ENCODE results near the gene NRXN2.

Gene NRXN2

DNA sequence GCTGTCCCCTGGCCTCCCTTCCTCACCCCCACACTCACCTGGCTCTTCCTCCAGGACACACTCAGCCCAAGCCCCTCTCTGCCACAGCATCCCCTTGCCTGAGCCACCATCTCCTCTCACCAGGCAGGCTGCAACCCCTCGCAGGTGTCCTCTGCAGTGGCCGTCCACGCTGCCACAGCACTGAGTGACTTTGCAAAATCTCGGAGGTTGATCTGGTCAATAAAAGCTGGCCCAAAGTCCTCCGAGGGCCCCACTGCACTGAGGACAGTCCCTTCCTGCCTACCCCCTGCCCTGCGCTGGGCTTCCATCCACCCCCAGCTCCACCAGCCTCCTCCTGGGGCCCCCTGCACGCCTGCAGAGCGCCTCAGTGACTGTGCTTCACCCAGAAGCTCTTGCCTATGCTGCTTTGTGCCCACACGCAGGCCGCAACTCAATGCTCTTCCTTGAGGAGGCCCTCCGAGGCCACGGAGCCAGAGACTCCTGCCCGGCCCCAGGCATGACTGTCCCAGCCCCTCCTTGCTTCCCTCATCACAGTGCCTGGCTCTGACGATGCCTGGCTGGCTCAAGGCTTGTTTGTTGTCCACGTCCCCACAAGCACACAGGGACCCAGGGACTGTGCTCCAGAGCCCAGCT, 162.7 kb downstream of the NRXN2 start:
- no peak for DNase-seq

DNA sequence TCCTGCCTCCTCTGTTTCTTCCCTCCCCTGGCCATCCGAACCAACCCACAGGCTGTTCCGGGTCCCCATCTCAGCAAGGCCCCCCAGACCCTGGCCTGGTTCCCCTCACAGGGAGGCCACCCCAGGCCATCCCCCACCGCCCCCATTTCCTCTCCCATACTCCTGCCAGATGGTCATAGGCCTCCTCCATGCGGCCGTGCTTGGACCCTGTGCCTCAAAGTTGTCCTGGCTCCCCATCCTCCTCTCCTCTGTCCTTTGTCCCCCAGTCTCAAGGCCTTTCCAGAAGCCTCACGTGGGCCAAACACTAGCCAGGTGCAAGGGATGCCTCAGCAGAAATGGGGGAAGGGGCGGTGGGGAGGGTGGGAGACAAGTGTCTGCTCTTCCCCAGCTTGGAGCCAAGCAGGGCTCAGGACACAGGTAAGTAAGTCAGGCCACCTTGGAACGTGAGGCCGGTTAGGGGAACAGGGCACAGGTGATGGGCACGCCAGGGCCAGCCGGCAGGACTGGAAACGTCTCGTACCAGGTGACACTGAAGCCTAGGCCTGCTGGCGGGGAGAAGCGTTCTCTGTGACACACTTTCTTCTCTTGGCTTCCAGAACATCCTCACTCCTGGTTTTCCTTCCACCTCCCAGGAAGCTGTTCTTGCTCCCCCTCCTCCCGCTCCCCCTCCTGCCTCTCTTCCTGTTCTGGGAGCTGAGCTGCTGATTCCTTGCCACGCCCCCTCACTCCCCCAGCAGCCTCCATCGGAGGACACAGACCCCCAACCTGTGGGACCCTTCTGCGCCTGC, 163.5 kb downstream of the NRXN2 start:
- no peak for DNase-seq

DNA sequence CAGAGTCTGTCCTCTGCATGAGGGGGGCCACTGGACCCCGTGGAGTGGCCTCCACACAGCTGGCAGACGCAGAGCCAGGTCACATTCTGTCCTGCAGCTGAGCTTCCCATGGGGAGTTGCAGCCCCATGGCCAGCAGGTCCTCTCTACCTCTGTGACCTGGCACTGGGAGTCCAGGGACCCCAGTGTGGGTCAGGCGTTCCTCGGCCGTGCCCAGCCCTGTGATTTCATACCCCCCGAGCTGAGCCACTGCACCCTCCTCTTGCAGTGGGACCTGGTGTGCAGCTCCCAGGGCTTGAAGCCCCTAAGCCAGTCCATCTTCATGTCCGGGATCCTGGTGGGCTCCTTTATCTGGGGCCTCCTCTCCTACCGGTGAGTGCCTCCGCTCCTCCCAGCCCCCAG, 164.1 kb downstream of the NRXN2 start:
- no peak for DNase-seq

DNA sequence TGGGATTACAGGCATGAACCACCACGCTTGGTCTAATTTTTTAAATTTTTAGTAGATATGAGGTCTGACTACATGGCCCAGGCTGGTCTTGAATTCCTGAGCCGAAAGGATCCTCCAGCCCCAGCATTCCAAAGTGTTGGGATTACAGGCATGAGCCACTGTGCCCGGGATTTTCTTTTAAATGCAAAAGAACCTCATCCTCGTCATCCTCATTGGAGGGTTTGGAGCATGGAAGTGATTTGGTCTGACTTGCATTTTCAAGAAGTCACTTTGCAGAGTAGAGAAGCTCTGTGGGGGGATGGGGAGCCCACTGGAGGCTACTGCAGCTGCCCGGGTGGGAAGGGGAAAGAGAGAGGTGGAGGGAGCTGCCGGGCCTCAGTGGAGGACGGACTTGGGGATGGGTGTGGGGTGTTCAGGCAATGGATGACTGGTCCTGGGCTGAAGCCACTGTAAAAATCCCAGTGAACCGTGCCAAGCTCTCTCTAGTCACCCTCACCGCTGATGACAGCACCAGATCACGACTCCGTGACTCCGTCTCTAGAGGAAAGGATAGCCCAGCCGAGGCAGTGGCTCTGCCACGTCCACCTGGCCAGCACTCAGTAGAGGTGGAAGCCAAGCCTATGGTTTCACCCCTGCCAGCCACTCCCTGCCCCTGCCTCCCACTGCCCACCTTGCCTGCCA, 164.8 kb downstream of the NRXN2 start:
- no peak for DNase-seq

DNA sequence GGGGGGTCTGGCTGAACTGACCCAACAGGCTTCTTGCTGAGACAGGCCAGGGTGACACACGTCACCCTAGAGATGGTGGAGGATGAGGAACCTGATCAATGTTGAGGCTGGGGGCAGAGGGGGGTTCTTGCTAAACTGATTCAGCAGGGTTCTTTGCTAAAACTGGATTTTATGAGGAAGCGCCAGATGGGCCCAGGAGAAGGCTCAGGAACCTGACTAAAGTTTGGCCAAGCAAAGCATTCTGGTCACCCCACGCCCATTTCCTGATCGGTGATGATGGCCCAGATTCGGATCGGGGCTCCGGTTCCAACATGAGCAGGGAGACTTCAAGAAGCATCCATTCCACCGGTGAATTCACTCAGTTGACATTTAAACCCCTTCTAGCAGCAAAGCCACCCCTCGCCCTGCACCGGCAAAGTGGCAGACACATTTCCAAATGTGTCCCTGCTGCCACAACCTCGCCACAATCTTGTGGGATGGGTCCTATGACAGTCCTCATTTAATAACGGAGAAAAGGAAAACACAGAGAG, 166.2 kb downstream of the NRXN2 start:
- no peak for DNase-seq
